GM12892 (cell line): ENCODE data around the gene HTR3B.

Experiments
- POLR2A ChIP-seq: IDR thresholded peaks from 2 replicates; pipeline ENCODE4 v1.6.1; 2011; ENCODE audit warnings: low read depth, low read length, control low read depth
- POLR2AphosphoS5 ChIP-seq: IDR thresholded peaks from 2 replicates; pipeline ENCODE4 v1.6.1; 2011; ENCODE audit warnings: low read depth, low read length, control low read depth
- TAF1 ChIP-seq: IDR thresholded peaks from 2 replicates; pipeline ENCODE4 v1.6.1; 2011; ENCODE audit warnings: low read depth, mild to moderate bottlenecking, control low read depth, low read length, borderline replicate concordance

DNA sequence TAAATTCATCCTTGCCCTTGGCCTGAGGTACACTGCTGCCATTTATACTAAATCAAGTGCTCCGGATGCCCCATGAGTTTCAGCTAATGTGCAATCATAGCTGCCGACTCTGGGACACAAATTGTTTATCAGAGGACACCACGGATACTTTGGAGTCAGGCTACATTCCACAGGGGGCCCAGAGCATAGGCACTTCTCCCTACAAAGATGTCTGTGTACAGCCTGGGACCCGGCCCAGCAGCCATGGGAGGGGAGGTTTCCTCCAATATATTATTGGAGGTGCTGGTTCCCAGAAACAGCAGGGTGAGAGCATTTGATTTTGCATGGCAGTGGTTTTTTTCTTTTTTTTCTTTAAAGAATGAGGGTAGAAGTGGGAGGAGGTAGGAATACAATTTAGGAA, 31.3 kb downstream of the HTR3B start:
- TF ChIP-seq TAF1 (no peak), POLR2A (no peak), POLR2AphosphoS5 (no peak)
